Loucy (cell line): Measurements from ENCODE around the gene L3MBTL4.

Experiments used
- H2AFZ ChIP-seq: fragments of 200-600 bp; sonication (generic); 2 replicates; pipeline ENCODE4 v1.6.0; 2016; ENCODE audit warnings: antibody characterized with exemption, mild to moderate bottlenecking, low read length, moderate library complexity
- H3F3A ChIP-seq: fragments of 200-600 bp; 2 replicates; pipeline ENCODE4 v1.6.0; 2016; ENCODE audit warnings: antibody characterized with exemption, low read depth, mild to moderate bottlenecking
- H3K27me3 ChIP-seq: fragments of 200-600 bp; sonication (generic); 2 replicates; pipeline ENCODE4 v1.6.1; 2014; ENCODE audit warnings: low read length, mild to moderate bottlenecking; ENCODE audit not compliant: insufficient read depth, poor library complexity, severe bottlenecking
- H3K36me3 ChIP-seq: fragments of 200-600 bp; sonication (generic); 2 replicates; pipeline ENCODE4 v1.6.1; 2016; ENCODE audit warnings: low read length; ENCODE audit not compliant: insufficient read depth
- H3K4me1 ChIP-seq: fragments of 200-600 bp; sonication (generic); 2 replicates; pipeline ENCODE4 v1.5.1; 2014; ENCODE audit warnings: low read length, mild to moderate bottlenecking; ENCODE audit not compliant: insufficient read depth, poor library complexity, severe bottlenecking
- H3K4me2 ChIP-seq: fragments of 200-600 bp; sonication (generic); 2 replicates; pipeline ENCODE4 v1.6.0; 2014; ENCODE audit warnings: antibody characterized with exemption, low read length, low read depth, mild to moderate bottlenecking; ENCODE audit not compliant: poor library complexity, severe bottlenecking
- H3K4me3 ChIP-seq: fragments of 200-600 bp; sonication (generic); 2 replicates; pipeline ENCODE4 v1.5.1; 2014; ENCODE audit warnings: low read length, mild to moderate bottlenecking, mixed read lengths; ENCODE audit not compliant: poor library complexity, severe bottlenecking
- H3K79me2 ChIP-seq: fragments of 200-600 bp; sonication (generic); 2 replicates; pipeline ENCODE4 v1.6.1; 2014; ENCODE audit warnings: low read length; ENCODE audit not compliant: insufficient read depth
- H3K9ac ChIP-seq: fragments of 200-600 bp; sonication (generic); 2 replicates; pipeline ENCODE4 v1.6.0; 2014; ENCODE audit warnings: mild to moderate bottlenecking, low read depth, low read length, moderate library complexity; ENCODE audit not compliant: poor library complexity, severe bottlenecking
- H3K9me2 ChIP-seq: fragments of 200-600 bp; sonication (generic); replicated peaks from 2 replicates; pipeline ENCODE4 v1.6.1; 2016; ENCODE audit warnings: low read depth, low read length, mixed read lengths
- H3K9me3 ChIP-seq: fragments of 200-600 bp; sonication (generic); 2 replicates; pipeline ENCODE4 v1.6.1; 2014; ENCODE audit warnings: mild to moderate bottlenecking, antibody characterized with exemption, low read length, low read depth; ENCODE audit not compliant: insufficient read depth
- H4K20me1 ChIP-seq: fragments of 200-600 bp; sonication (generic); 2 replicates; pipeline ENCODE4 v1.6.0; 2014; ENCODE audit warnings: antibody characterized with exemption, low read length, mild to moderate bottlenecking; ENCODE audit not compliant: insufficient read depth, poor library complexity, severe bottlenecking
- EZH2phosphoT487 ChIP-seq: fragments of 200-600 bp; IDR thresholded peaks from 2 replicates; pipeline ENCODE4 v1.6.1; 2018; ENCODE audit warnings: antibody characterized with exemption, mild to moderate bottlenecking, moderate library complexity, borderline replicate concordance
- TF ChIP-seq, protein P1 (sequence below): fragments of 200-600 bp; sonication (generic); conservative IDR thresholded peaks from 2 replicates; pipeline ENCODE4 v1.5.1; 2014; ENCODE audit warnings: mild to moderate bottlenecking, antibody characterized with exemption, low read length

L3MBTL4 gene

DNA sequence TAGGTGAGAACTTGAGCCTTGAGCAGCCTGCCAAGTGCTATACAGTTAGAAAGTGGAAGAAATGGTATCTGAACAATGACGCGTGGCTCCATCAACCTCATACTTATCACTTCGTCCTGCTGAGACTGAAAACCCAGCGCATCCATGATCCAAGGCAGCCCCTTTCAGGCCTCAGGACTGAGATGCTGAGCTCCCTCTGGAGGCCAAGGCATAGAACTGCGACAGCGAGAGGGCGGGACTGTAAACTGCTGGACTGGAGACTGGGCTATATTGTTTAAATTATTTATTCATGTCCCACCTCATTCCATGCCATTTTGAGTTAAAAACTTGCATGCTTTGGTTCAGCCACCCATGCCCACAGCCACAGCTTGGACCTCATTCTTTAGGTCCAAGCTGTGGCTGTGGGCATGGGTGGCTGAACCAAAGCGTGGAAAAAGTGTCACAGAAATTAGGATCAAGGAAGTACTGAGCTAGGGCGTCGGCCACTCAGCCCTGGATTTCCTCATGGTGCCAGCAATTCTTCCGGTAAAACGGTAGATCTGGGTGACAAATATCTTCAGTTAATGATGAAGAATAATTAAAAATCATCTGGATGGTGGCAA is 195.5 kb downstream of the L3MBTL4 start:
- no peaks in the 10 kb centered on the region for H3K4me1 ChIP-seq
- H4K20me1 ChIP-seq: no peaks in the 10 kb centered on the region
- no peak overlapping the region for H2AFZ ChIP-seq
- H3K9ac ChIP-seq: no peak overlapping the region
- no peaks in the 10 kb centered on the region for H3K79me2 ChIP-seq
- no peaks in the 10 kb centered on the region for H3K27me3 ChIP-seq
- TF ChIP-seq EZH2phosphoT487: no peak
- TF ChIP-seq, protein P1, sequence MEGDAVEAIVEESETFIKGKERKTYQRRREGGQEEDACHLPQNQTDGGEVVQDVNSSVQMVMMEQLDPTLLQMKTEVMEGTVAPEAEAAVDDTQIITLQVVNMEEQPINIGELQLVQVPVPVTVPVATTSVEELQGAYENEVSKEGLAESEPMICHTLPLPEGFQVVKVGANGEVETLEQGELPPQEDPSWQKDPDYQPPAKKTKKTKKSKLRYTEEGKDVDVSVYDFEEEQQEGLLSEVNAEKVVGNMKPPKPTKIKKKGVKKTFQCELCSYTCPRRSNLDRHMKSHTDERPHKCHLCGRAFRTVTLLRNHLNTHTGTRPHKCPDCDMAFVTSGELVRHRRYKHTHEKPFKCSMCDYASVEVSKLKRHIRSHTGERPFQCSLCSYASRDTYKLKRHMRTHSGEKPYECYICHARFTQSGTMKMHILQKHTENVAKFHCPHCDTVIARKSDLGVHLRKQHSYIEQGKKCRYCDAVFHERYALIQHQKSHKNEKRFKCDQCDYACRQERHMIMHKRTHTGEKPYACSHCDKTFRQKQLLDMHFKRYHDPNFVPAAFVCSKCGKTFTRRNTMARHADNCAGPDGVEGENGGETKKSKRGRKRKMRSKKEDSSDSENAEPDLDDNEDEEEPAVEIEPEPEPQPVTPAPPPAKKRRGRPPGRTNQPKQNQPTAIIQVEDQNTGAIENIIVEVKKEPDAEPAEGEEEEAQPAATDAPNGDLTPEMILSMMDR: peak; percentile 59
- H3F3A ChIP-seq: no peaks in the 10 kb centered on the region
- H3K36me3 ChIP-seq: no peaks in the 10 kb centered on the region
- no peaks in the 10 kb centered on the region for H3K9me2 ChIP-seq
- H3K4me3 ChIP-seq: no peak overlapping the region
- 0 out of 2 replicates have a peak, but pooled peaks cover 4% of the 10 kb centered on the region for H3K9me3 ChIP-seq
- H3K4me2 ChIP-seq: no peak overlapping the region

DNA sequence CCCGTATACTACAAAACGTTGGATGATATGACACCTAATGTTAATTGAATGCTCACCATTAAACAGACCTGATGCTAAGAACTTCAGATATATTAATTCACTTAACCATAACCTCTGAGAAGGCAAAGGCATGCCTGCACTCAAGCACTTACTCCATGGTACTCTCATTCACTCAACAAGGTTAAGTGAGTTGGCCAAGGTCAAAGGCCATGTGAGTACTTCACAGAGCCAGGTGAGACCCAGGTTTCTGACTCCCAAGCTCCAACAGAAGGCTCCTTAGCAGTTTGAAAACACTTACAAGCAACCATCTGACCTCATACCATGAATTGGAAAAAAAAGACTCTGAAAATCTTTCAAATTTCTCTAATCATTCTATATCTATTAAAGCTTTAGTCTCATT is 198.8 kb downstream of the L3MBTL4 start:
- Histone ChIP-seq H3K4me2 (no peak overlapping the region), H3K4me3 (no peak overlapping the region), H3K9ac (no peak overlapping the region), H3K9me2 (no peaks in the 10 kb centered on the region), H3K79me2 (no peaks in the 10 kb centered on the region), H4K20me1 (no peaks in the 10 kb centered on the region), H2AFZ (no peak overlapping the region), H3F3A (no peaks in the 10 kb centered on the region), H3K36me3 (no peaks in the 10 kb centered on the region), H3K27me3 (no peaks in the 10 kb centered on the region), H3K4me1 (no peaks in the 10 kb centered on the region), H3K9me3 (no peaks in the 10 kb centered on the region)
- TF ChIP-seq, protein P1: no peak

DNA sequence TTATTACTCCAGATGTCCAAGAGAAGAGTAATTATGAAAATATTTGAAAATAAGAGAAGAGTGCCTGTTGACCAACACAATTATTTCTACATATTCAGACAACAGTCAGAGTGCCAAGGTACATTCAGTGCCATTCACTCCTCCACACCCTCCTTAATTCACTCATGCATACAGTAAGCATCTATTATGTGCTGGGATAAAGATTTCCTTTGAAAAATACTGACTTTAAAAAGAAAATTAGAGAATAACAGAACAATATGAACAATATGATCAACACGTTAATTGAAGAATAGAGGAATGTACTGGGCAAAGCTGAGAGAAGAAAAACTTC is 203.6 kb downstream of the L3MBTL4 start:
- no peak overlapping the region for H3K4me2 ChIP-seq
- TF ChIP-seq, protein P1: no peak
- no peak for TF ChIP-seq EZH2phosphoT487
- no peaks in the 10 kb centered on the region for H3K4me1 ChIP-seq

More for the DNA sequence above, 203.6 kb downstream of the L3MBTL4 start:
- Histone ChIP-seq H3K79me2 (no peaks in the 10 kb centered on the region), H3F3A (no peaks in the 10 kb centered on the region), H3K27me3 (no peaks in the 10 kb centered on the region), H3K9ac (no peak overlapping the region), H2AFZ (no peak overlapping the region), H3K9me2 (no peaks in the 10 kb centered on the region), H3K36me3 (no peaks in the 10 kb centered on the region), H3K9me3 (no peaks in the 10 kb centered on the region), H4K20me1 (no peaks in the 10 kb centered on the region), H3K4me3 (no peak overlapping the region)
